Measurements from ENCODE around the gene STMN3. TPM values are rescaled to one million over a fixed set of nuclear protein-coding genes. Genes with fewer than 3 reads are reported as not detected.

The STMN3 gene
- total and polyA plus RNA-seq, 10 of the 15 experiments (the other 5 are each of a cell fraction or from before 2014, with no cell fraction given) = 0.09 to 3.6 (median 1.4) TPM; not detected in 1

DNA sequence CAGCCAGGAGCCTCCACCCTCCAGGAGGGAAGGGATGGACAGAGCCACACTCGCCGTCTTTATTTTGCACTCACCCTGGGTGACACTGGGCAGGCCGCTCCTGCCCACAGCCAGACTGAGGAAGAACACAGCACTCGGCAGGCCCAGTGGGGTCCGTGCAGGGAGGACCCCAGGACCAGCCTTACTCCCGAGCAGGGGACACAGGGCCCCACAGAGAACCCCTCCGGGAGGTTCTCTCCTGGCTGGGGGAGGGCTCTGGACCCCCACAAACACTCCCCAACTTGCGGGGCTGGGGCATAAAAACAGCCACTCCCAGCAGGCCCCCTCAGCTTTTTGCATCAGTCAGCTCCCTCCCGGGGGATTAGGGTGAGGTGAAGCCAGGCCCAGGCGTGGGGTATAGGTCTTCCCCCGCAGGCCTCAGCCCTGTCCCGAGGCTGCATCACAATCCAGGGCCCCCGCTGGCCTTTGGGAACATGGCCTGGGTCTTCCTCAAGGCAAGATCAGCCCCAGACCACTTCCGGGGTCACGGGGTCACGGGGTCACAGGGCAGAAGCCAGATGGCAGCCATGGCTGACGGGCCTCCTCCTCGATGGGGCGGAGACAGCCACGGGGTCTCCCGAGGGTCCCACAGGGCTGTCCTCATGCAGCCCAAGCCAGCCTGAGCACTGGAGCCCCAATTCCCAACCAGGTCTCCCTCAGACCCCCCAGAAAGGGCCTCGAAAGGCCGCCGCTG, 46.4 kb upstream of the STMN3 start (continued):
- TF ChIP-seq MYB (IDR thresholded peaks at IDR 0.05; ENCODE audit: borderline replicate concordance, low read depth, low read length) = no peak
- TF ChIP-seq, protein P1, sequence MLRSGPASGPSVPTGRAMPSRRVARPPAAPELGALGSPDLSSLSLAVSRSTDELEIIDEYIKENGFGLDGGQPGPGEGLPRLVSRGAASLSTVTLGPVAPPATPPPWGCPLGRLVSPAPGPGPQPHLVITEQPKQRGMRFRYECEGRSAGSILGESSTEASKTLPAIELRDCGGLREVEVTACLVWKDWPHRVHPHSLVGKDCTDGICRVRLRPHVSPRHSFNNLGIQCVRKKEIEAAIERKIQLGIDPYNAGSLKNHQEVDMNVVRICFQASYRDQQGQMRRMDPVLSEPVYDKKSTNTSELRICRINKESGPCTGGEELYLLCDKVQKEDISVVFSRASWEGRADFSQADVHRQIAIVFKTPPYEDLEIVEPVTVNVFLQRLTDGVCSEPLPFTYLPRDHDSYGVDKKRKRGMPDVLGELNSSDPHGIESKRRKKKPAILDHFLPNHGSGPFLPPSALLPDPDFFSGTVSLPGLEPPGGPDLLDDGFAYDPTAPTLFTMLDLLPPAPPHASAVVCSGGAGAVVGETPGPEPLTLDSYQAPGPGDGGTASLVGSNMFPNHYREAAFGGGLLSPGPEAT (IDR thresholded peaks at IDR 0.05; ENCODE audit: low read depth) = no peak
- 0 out of 2 replicates have a peak, but pooled peaks have one; percentile 9 for TF ChIP-seq PAX5 (IDR thresholded peaks at IDR 0.05; ENCODE audit: borderline replicate concordance, low read depth, low read length)
- no peak for TF ChIP-seq HCFC1 (IDR thresholded peaks at IDR 0.05; ENCODE audit: low read length)
- TF ChIP-seq RELA (IDR thresholded peaks at IDR 0.05; ENCODE audit: borderline replicate concordance, partially characterized antibody) = no peak
- no peak for TF ChIP-seq FOXK2 (IDR thresholded peaks at IDR 0.05)
- TF ChIP-seq, protein P2, sequence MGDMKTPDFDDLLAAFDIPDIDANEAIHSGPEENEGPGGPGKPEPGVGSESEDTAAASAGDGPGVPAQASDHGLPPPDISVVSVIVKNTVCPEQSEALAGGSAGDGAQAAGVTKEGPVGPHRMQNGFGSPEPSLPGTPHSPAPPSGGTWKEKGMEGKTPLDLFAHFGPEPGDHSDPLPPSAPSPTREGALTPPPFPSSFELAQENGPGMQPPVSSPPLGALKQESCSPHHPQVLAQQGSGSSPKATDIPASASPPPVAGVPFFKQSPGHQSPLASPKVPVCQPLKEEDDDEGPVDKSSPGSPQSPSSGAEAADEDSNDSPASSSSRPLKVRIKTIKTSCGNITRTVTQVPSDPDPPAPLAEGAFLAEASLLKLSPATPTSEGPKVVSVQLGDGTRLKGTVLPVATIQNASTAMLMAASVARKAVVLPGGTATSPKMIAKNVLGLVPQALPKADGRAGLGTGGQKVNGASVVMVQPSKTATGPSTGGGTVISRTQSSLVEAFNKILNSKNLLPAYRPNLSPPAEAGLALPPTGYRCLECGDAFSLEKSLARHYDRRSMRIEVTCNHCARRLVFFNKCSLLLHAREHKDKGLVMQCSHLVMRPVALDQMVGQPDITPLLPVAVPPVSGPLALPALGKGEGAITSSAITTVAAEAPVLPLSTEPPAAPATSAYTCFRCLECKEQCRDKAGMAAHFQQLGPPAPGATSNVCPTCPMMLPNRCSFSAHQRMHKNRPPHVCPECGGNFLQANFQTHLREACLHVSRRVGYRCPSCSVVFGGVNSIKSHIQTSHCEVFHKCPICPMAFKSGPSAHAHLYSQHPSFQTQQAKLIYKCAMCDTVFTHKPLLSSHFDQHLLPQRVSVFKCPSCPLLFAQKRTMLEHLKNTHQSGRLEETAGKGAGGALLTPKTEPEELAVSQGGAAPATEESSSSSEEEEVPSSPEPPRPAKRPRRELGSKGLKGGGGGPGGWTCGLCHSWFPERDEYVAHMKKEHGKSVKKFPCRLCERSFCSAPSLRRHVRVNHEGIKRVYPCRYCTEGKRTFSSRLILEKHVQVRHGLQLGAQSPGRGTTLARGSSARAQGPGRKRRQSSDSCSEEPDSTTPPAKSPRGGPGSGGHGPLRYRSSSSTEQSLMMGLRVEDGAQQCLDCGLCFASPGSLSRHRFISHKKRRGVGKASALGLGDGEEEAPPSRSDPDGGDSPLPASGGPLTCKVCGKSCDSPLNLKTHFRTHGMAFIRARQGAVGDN (IDR thresholded peaks at IDR 0.05) = no peak
- no peak for TF ChIP-seq MEF2B (IDR thresholded peaks at IDR 0.05; ENCODE audit: partially characterized antibody, poor library complexity, severe bottlenecking)
- TF ChIP-seq NR2C2 (IDR thresholded peaks at IDR 0.05; ENCODE audit: borderline replicate concordance, control insufficient read depth, insufficient read length, low read depth) = peak; percentile 13
- peak; percentile 87 for TF ChIP-seq NR2F1 (conservative IDR thresholded peaks at IDR 0.05)
- no peak for TF ChIP-seq SREBF2 (IDR thresholded peaks at IDR 0.05; ENCODE audit: low read length)
- TF ChIP-seq SRF (IDR thresholded peaks at IDR 0.05; ENCODE audit: low read depth in 2 of 2, low read length in 2 of 2) = no peak
- no peak for TF ChIP-seq GATAD2B (conservative IDR thresholded peaks at IDR 0.05; ENCODE audit: low read depth)
- peak; percentile 81 for TF ChIP-seq NR2C1 (IDR thresholded peaks at IDR 0.05)
- peak; percentile 59 for TF ChIP-seq POLR2A (IDR thresholded peaks at IDR 0.05; ENCODE audit: low read depth, low read length)
- TF ChIP-seq ESRRA (IDR thresholded peaks at IDR 0.05; ENCODE audit: low read length) = no peak
- TF ChIP-seq WRNIP1 (IDR thresholded peaks at IDR 0.05; ENCODE audit: borderline replicate concordance, low read depth, low read length) = no peak
- no peak for TF ChIP-seq KAT2A (conservative IDR thresholded peaks at IDR 0.05; ENCODE audit: control insufficient read depth, low read depth, low read length)
- peak; percentile 19; the same call in 1 of the 2 replicates for TF ChIP-seq YY1 (IDR thresholded peaks at IDR 0.05; ENCODE audit: low read depth, low read length)
- no peak for TF ChIP-seq SUPT20H (IDR thresholded peaks at IDR 0.05; ENCODE audit: borderline replicate concordance, control insufficient read depth, low read depth, low read length)
- TF ChIP-seq LARP7 (IDR thresholded peaks at IDR 0.05) = peak; percentile 33; the same call in 1 of the 2 replicates
- TF ChIP-seq SMAD5 (IDR thresholded peaks at IDR 0.05; ENCODE audit: low read depth) = no peak
- TF ChIP-seq TAF1 (IDR thresholded peaks at IDR 0.05; ENCODE audit: borderline replicate concordance, low read depth, low read length) = no peak
- no peak for TF ChIP-seq BHLHE40 (IDR thresholded peaks at IDR 0.05; ENCODE audit: borderline replicate concordance in 1 of 2, low read depth in 2 of 2, low read length in 1 of 2)
- TF ChIP-seq CBX3 (IDR thresholded peaks at IDR 0.05; ENCODE audit: borderline replicate concordance, low read depth) = no peak
